ENCODE data around the gene HIVEP1. TPM values are rescaled to one million over a fixed set of nuclear protein-coding genes. Genes with fewer than 3 reads are reported as not detected.

The HIVEP1 gene
- total RNA-seq, 4 donors from 2014 or later = 21.6 to 59.4 (median 34.5) TPM

DNA sequence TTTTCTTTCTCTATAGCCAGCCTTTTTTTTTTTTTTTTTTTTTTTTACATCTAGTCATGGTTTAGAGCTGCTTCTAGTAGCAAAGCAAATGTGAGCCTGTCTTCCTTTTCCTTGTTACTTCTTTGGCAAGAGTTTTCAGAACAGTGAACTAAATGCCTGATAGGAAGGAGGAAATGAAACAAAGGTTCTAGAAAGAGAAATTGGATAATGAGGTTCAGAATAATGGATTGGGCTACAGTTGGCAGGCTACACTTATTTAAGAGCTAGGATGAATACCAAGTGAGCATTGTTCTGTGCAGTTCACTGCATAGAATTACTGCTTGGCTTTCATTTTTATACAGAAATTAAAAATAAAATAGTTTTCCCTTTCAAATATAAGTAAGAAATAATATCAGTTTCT, 78.6 kb downstream of the HIVEP1 start:
- ATAC-seq (ENCODE audit: low FRiP score) = no peak
- TF ChIP-seq, protein P1, sequence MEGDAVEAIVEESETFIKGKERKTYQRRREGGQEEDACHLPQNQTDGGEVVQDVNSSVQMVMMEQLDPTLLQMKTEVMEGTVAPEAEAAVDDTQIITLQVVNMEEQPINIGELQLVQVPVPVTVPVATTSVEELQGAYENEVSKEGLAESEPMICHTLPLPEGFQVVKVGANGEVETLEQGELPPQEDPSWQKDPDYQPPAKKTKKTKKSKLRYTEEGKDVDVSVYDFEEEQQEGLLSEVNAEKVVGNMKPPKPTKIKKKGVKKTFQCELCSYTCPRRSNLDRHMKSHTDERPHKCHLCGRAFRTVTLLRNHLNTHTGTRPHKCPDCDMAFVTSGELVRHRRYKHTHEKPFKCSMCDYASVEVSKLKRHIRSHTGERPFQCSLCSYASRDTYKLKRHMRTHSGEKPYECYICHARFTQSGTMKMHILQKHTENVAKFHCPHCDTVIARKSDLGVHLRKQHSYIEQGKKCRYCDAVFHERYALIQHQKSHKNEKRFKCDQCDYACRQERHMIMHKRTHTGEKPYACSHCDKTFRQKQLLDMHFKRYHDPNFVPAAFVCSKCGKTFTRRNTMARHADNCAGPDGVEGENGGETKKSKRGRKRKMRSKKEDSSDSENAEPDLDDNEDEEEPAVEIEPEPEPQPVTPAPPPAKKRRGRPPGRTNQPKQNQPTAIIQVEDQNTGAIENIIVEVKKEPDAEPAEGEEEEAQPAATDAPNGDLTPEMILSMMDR (IDR thresholded peaks at IDR 0.05) = no peak
- DNase-seq (ENCODE audit: low spot score) = no peak

- DNase-seq (ENCODE audit: low spot score) = no peak
- ATAC-seq (ENCODE audit: low FRiP score) = no peak
- TF ChIP-seq, protein P1 (IDR thresholded peaks at IDR 0.05) = no peak
These were observed 80.7 kb downstream of the HIVEP1 start for GRCh38 chr6:12092762-12093161.

DNA sequence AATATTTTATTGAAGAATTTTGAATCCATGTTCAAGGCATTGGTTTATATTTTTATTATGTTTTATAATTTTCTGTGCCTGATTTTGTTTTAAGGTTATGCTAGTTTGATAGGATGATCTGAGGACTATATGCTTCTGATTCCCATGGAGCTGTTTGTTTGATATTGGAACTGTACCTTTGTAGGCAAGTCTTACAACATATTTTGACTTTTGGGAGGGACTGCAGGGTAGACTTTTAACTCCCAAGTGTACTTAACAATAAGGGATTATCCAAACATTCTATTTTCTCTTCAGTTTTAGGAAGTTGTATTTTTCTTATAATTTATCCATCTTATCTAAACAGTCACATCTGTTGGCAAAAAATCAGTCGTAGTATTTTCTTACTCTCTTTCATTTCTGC, 82.6 kb downstream of the HIVEP1 start:
- TF ChIP-seq, protein P1 (IDR thresholded peaks at IDR 0.05) = no peak
- DNase-seq (ENCODE audit: low spot score) (no peak), ATAC-seq (ENCODE audit: low FRiP score) (no peak)

DNA sequence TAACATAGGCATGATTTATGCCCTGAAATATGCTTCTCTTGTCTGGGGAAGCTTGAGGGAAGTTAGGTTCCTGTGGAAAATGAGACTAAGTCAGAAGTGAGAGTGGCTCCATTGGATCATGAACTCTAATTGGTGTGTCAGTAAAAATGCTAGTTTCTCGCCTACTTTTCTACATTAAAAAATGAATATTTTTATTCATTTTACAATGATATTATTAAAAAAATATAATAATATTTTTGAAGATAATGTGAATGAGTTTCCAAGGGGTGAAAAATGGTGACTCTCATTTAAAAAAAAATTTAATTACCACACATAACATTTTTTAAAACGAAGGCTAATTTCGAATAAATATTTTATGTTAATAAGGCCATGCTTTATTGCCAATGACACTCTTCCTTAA, 84.2 kb downstream of the HIVEP1 start:
- ATAC-seq (ENCODE audit: low FRiP score) = no peak
- TF ChIP-seq, protein P1 (IDR thresholded peaks at IDR 0.05) = no peak

DNA sequence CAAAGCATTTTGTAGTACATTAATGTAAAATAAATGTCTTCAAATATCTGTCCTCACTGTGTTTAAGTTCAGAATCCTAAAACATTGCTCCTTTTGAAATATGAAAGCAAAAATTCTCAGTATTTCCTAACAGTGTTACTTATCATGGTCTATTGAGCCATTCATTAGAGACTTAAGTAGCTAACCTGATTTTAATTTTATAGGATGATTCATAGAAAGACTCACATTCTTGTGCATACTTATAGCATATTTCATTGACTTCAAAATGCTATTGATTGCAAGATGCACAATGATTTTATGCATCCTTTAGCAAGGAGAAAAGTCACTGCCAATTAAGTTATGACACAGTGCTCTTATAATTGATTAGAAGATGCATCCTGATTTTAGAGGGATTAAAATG, 85.7 kb downstream of the HIVEP1 start:
- ATAC-seq (ENCODE audit: low FRiP score) = no peak
- TF ChIP-seq, protein P1 (IDR thresholded peaks at IDR 0.05) = no peak
- DNase-seq (ENCODE audit: low spot score) = no peak

More for the DNA sequence above, 84.2 kb downstream of the HIVEP1 start:
- no peak for DNase-seq (ENCODE audit: low spot score)

DNA sequence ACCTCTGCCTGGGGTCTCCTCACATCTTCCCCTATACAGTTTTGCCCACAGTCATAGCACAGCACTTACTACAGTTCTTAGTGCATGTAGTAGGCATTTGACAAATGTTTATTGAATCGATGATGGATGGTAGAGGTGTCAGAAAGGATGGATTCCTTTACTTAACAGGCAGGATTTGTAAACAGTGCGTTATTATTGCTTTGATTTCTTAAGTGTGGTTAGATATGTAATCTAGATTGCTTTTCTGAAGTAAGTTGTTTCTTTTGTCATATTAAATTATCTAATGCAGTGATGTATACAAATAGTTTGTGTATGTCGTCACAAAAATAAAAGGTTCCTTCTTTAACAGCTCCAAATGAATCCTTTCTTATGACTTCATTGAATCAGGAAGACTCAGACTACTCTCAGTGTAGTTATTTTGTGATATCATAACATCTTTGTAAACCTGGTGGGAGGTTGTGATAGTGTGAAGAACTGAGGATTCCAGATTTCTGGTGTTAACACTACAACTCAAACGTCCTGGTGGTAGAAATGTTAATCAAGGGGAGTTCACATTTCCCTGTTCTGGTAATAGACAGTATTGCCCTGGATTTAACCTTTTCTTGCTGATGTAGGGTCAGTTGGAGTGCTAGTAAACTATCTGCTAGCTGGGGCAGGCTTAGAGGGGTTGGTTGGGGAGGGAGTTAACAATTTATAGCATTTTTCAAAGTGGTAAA, 87.7 kb downstream of the HIVEP1 start:
- TF ChIP-seq, protein P1 (IDR thresholded peaks at IDR 0.05) = no peak
- ATAC-seq (ENCODE audit: low FRiP score) (no peak), DNase-seq (ENCODE audit: low spot score) (no peak)

DNA sequence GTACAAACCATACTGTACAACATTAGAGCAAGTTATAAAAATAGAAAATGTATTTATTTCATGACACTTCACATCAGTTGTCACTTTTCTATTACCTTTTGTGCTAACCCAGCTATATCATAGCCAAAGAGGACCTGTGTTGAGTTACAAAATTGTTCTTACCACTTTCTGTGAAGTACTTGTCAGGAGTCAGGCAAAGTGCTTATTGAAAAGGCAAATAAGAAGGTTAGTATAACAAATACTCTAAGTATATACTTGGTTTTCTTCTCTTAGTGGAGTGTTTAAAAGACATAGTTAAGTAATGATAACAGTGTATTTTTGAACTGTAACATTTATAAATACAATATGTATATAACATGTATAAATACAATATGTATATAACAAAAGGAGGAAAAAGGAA, 88.9 kb downstream of the HIVEP1 start:
- TF ChIP-seq, protein P1 (IDR thresholded peaks at IDR 0.05) = no peak
- DNase-seq (ENCODE audit: low spot score) (no peak), ATAC-seq (ENCODE audit: low FRiP score) (no peak)
